Pancreas (tissue), 10 donors: Measurements from ENCODE around the gene POLA1. TPM values are rescaled to one million over a fixed set of nuclear protein-coding genes. Genes with fewer than 3 reads are reported as not detected.
A peak's percentile ranks its signal among the peaks of the same experiment; 100 is the strongest.

Experiments
- ATAC-seq, 4 donors: fragments of 200-7000 bp; cut with Tn5 transposase; one replicate each; pipeline versions ENCODE4 v1.8.0 to v1.9.1; 2020; ENCODE audit warnings: mild to moderate bottlenecking in 4 of 4, moderate library complexity in 4 of 4
- DNase-seq, 6 donors: peaks; one replicate each; pipeline ENCODE4 v3.0.0-alpha.2; 2020
- FAIRE-seq: peaks from 2 replicates; lab custom pipeline; 2012; peaks lifted over from hg19 to GRCh38; lab: Jason Lieb, UNC
- H3K27ac ChIP-seq, 4 donors: fragments of 200-600 bp; sonication (generic); 1 replicate in 3 of 4; 2 replicates in 1 of 4; pipeline versions ENCODE4 v1.5.0 to v1.8.0; 2020
- H3K27me3 ChIP-seq, 4 donors: fragments of 200-600 bp; one replicate each; pipeline ENCODE4 v1.8.0; 2021
- H3K36me3 ChIP-seq, 3 donors: fragments of 200-600 bp; sonication (generic) in 1 of 3; one replicate each; pipeline versions ENCODE4 v1.5.0 to v1.8.0; 2020 to 2021
- H3K4me1 ChIP-seq, 3 donors: fragments of 200-600 bp; one replicate each; pipeline ENCODE4 v1.8.0; 2021
- H3K4me3 ChIP-seq, 4 donors: fragments of 200-600 bp; sonication (generic) in 2 of 4; one replicate each; pipeline versions ENCODE4 v1.5.0 to v1.8.0; 2020 to 2021
- H3K9me3 ChIP-seq, 4 donors: fragments of 200-600 bp; one replicate each; pipeline ENCODE4 v1.8.0; 2021
- WGBS, 2 donors: extraction: QIAGEN DNeasy Blood & Tissue Kit; methylation state at CpG; one replicate each; pipeline ENCODE4 v1.1.7; 2013; 5-methylcytosine and 5-hydroxymethylcytosine counted together
- intact Hi-C, 3 donors: fragments of 100-400 bp; cut with DNase I; formaldehyde crosslinking; loops; one replicate each; pipeline versions ENCODE4 v1.11.1 to v1.14.2; 2022
- polyA plus RNA-seq, 2 donors: library from polyadenylated mRNA; stranded (reverse); fragments of 200-250 nt; gene quantifications; one replicate each; pipeline ENCODE4 v1.2.3, GENCODE V29; 2013
- total RNA-seq, 6 donors: library from RNA; stranded (reverse); fragmentation: NEBNext Ultra II Directional in 4 of 6; extraction: Animal tissue kit (Norgen Biotek cat#: 25700) in 4 of 6; gene quantifications; one replicate each; pipeline versions ENCODE4 v1.2.1 to v1.2.4, GENCODE V29; 2021 to 2023
- TF ChIP-seq, protein P1 (sequence below), 4 donors: fragments of 200-600 bp; sonication (generic) in 3 of 4; IDR thresholded peaks; one replicate each; pipeline versions ENCODE4 v1.5.0 to v1.8.0; 2021; ENCODE audit warnings: antibody characterized with exemption in 4 of 4
- donor health status: healthy with polysubstance abuse.
- donor health status: DM: no; HTN: no; CAD: no; lungs with moderate emphysema.
- donor health status: DM: no; HTN: no; CAD: no.
- donor health status: control.
- donor health status: control.
- donor health status: Bipolar disorder and iron deficiency.
- donor health status: DM: yes; HTN: yes; CAD: no.
- donor health status: DM: no; HTN: no; CAD: no.
- donor health status: DM: no; HTN: no; CAD: no.
- donor health status: DM: yes; HTN: yes; CAD: no.

POLA1 gene, protein sequence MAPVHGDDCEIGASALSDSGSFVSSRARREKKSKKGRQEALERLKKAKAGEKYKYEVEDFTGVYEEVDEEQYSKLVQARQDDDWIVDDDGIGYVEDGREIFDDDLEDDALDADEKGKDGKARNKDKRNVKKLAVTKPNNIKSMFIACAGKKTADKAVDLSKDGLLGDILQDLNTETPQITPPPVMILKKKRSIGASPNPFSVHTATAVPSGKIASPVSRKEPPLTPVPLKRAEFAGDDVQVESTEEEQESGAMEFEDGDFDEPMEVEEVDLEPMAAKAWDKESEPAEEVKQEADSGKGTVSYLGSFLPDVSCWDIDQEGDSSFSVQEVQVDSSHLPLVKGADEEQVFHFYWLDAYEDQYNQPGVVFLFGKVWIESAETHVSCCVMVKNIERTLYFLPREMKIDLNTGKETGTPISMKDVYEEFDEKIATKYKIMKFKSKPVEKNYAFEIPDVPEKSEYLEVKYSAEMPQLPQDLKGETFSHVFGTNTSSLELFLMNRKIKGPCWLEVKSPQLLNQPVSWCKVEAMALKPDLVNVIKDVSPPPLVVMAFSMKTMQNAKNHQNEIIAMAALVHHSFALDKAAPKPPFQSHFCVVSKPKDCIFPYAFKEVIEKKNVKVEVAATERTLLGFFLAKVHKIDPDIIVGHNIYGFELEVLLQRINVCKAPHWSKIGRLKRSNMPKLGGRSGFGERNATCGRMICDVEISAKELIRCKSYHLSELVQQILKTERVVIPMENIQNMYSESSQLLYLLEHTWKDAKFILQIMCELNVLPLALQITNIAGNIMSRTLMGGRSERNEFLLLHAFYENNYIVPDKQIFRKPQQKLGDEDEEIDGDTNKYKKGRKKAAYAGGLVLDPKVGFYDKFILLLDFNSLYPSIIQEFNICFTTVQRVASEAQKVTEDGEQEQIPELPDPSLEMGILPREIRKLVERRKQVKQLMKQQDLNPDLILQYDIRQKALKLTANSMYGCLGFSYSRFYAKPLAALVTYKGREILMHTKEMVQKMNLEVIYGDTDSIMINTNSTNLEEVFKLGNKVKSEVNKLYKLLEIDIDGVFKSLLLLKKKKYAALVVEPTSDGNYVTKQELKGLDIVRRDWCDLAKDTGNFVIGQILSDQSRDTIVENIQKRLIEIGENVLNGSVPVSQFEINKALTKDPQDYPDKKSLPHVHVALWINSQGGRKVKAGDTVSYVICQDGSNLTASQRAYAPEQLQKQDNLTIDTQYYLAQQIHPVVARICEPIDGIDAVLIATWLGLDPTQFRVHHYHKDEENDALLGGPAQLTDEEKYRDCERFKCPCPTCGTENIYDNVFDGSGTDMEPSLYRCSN (N-terminal part only)
- 1 to 10 TPM; 3.4 to 6.1 (median 5.3) TPM for total RNA-seq
- polyA plus RNA-seq: 1 to 10 TPM; 1.4 to 2.4 TPM

DNA sequence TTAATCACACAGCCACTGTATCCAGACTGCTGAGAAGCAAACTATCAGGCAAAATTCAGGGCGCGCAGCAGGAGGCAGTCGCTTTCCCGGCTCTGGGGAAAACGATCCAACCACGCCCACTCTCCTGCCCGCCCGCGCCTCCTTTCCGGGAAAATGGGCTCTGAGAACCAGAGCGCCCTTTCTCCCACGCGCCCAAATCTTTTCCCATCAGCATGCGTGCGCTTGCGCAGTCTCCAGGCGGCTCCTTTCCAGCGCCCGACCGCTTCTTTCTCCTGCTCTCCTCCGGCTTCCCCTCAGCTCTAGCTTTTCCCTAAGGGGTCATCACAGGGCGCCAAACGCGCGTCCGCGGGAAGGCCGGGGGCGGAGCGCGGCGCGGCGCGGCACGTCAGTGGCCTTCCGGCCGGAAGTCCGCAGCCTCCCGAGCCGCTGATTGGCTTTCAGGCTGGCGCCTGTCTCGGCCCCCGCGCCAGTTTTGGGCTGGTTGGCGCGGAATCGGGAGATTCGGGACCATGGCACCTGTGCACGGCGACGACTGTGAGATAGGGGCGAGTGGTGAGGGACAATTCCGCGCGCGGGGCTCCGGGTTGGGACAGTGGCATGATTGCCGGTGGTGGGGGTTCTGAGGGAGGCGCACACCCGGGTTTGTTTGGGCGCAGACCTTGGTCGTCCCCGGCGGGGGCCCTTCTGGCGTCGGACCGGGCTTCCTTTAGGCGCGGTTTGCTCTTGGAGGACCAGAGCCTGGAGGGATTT is at the start of gene POLA1:
POLA1 (plus strand) TSS at position 466 of the 750 bp plus-strand sequence; CDS start at position 510, 44 bp downstream.
- ATAC-seq (peak; percentile 97 to 99 (median 98)), FAIRE-seq (peak; percentile 84), DNase-seq (peak; percentile 89 to 96 (median 93))
- intact Hi-C loops: no loop called here
- no peaks in the 10 kb centered on the region for H3K36me3 ChIP-seq
- WGBS, 2 donors: 0 to 33% methylated on average over 70 of the region's 70 CpGs
- H3K27me3 ChIP-seq: no peaks in the 10 kb centered on the region
- H3K4me1 ChIP-seq: no peaks in the 10 kb centered on the region
- H3K4me3 ChIP-seq: peak within 1 kb of the TSS; percentile 29 to 59 (median 44)
- H3K27ac ChIP-seq: peak within 1 kb of the TSS; percentile 51 to 77 (median 64)
- no peaks in the 10 kb centered on the region for H3K9me3 ChIP-seq
- TF ChIP-seq, protein P1, sequence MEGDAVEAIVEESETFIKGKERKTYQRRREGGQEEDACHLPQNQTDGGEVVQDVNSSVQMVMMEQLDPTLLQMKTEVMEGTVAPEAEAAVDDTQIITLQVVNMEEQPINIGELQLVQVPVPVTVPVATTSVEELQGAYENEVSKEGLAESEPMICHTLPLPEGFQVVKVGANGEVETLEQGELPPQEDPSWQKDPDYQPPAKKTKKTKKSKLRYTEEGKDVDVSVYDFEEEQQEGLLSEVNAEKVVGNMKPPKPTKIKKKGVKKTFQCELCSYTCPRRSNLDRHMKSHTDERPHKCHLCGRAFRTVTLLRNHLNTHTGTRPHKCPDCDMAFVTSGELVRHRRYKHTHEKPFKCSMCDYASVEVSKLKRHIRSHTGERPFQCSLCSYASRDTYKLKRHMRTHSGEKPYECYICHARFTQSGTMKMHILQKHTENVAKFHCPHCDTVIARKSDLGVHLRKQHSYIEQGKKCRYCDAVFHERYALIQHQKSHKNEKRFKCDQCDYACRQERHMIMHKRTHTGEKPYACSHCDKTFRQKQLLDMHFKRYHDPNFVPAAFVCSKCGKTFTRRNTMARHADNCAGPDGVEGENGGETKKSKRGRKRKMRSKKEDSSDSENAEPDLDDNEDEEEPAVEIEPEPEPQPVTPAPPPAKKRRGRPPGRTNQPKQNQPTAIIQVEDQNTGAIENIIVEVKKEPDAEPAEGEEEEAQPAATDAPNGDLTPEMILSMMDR (IDR thresholded peaks at IDR 0.05): no peak

DNA sequence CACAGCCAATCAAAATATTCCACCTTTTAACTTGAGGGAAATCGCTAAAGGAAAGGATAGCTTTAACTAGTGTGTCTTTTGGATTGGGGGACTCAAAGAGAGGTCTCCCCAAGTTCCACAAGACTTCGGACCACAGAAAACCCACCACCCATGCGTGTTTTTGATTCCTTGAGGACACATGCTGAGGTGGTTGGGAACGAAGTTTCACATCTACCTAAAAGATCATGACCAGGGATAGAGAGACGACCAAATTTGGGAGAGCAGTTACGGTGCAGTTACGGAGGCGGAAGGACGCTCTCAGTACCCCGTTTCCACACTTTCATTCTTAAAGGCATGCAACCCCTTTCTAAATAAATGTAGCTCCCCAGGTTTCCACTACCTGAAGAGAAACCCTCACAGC is 47.7 kb upstream of the POLA1 start:
- Histone ChIP-seq H3K4me1 (no peaks in the 10 kb centered on the region), H3K9me3 (no peaks in the 10 kb centered on the region), H3K36me3 (no peaks in the 10 kb centered on the region), H3K27me3 (peaks cover 0 to 12% (median 0%) of the 10 kb centered on the region in 4 donors), H3K4me3 (no peak overlapping the region), H3K27ac (no peak overlapping the region)
- DNase-seq (no peak), FAIRE-seq (no peak), ATAC-seq (no peak)
- TF ChIP-seq, protein P1 (IDR thresholded peaks at IDR 0.05): no peak
- WGBS, 2 donors: 59 to 70% methylated on average over 10 of the region's 10 CpGs
- intact Hi-C loops: no loop called here

DNA sequence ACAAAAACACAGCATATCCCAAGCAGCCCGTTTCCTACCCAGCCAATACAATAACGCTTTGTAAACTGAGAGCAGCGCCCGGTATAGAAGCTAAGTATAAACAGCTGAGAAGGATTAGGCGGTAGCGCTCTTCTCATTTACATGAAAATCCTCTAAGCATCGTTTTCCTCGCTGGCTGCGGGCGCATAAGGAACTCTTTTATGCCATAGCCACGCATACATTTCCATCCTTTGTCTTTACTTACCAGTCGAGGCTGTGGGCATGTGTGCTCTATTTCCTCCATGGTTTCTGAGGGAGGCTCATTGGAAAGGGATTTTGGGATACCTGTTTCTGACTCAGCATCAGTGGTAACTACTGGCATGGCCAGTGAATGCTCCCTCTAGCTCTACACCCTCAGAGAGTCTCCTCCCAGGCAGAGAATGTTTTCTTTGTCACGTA is 47.0 kb upstream of the POLA1 start:
- intact Hi-C loops: no loop called here
- no peak overlapping the region for H3K4me3 ChIP-seq
- no peaks in the 10 kb centered on the region for H3K4me1 ChIP-seq
- DNase-seq (no peak), FAIRE-seq (no peak), ATAC-seq (peak in 2 of 4 donors; percentile 17 to 34)
- H3K9me3 ChIP-seq: no peaks in the 10 kb centered on the region
- 16 to 29% methylated on average over 13 of the region's 13 CpGs for WGBS, 2 donors
- no peak overlapping the region for H3K27ac ChIP-seq
- TF ChIP-seq, protein P1 (IDR thresholded peaks at IDR 0.05): no peak
- no peaks in the 10 kb centered on the region for H3K36me3 ChIP-seq
- H3K27me3 ChIP-seq: peaks cover 0 to 13% (median 0%) of the 10 kb centered on the region in 4 donors
